Tibial nerve (tissue), 4 donors: ENCODE results near the gene TMEM259. TPM values are rescaled to one million over a fixed set of nuclear protein-coding genes. Genes with fewer than 3 reads are reported as not detected.

ENCODE experiments used
- DNase-seq, 2 donors: peaks; one replicate each; pipeline ENCODE4 v3.0.0-alpha.2; 2019; ENCODE audit warnings: low spot score in 2 of 2
- H3K27ac ChIP-seq, 4 donors: fragments of 200-600 bp; sonication (generic) in 3 of 4; one replicate each; pipeline ENCODE4 v1.5.1; 2017 to 2019; ENCODE audit warnings: mild to moderate bottlenecking in 1 of 4
- H3K27me3 ChIP-seq, 2 donors: fragments of 200-600 bp; sonication (generic) in 1 of 2; one replicate each; pipeline versions ENCODE4 v1.5.1 to v1.6.0; 2017 to 2019
- H3K36me3 ChIP-seq, 3 donors: fragments of 200-600 bp; sonication (generic); one replicate each; pipeline ENCODE4 v1.5.1; 2018 to 2019
- H3K4me1 ChIP-seq, 4 donors: fragments of 200-600 bp; sonication (generic) in 3 of 4; one replicate each; pipeline ENCODE4 v1.5.1; 2017 to 2019
- H3K4me3 ChIP-seq, 4 donors: fragments of 200-600 bp; sonication (generic) in 3 of 4; one replicate each; pipeline ENCODE4 v1.5.1; 2017 to 2019; ENCODE audit warnings: mild to moderate bottlenecking in 1 of 4, moderate library complexity in 1 of 4
- H3K9me3 ChIP-seq, 4 donors: fragments of 200-600 bp; sonication (generic) in 3 of 4; one replicate each; pipeline ENCODE4 v1.5.1; 2017 to 2019
- EP300 ChIP-seq, 2 donors: sonication (generic); formaldehyde crosslinking; IDR thresholded peaks; one replicate each; pipeline ENCODE4 v1.6.1; 2017; ENCODE audit warnings: antibody characterized with exemption in 2 of 2, mild to moderate bottlenecking in 1 of 2
- POLR2A ChIP-seq, 2 donors: fragments of 450-650 bp; IDR thresholded peaks; one replicate each; pipeline ENCODE4 v1.6.1; 2017; ENCODE audit warnings: antibody characterized with exemption in 2 of 2, mild to moderate bottlenecking in 2 of 2, moderate library complexity in 2 of 2
- WGBS, 2 donors: methylation state at CpG; one replicate each; pipeline ENCODE4 v1.1.5; 2018; 5-methylcytosine and 5-hydroxymethylcytosine counted together
- total RNA-seq, 4 donors: library from RNA; depleted of rRNA; stranded (reverse); fragments of >200 nt; gene quantifications; one replicate each; pipeline ENCODE4 v1.1.0, GENCODE V29; 2016
- TF ChIP-seq, protein P1 (sequence below), 5 experiments: fragments of 200-600 bp in 3 of 5; fragments of 450-650 bp in 2 of 5; sonication (generic) in 3 of 5; IDR thresholded peaks; one replicate each; pipeline ENCODE4 v1.5.1; 2016 to 2019; ENCODE audit warnings: antibody characterized with exemption in 5 of 5, mild to moderate bottlenecking in 3 of 5, moderate library complexity in 2 of 5

TMEM259 gene
- total RNA-seq, 4 donors from 2014 or later = 229 to 459 (median 325) TPM

DNA sequence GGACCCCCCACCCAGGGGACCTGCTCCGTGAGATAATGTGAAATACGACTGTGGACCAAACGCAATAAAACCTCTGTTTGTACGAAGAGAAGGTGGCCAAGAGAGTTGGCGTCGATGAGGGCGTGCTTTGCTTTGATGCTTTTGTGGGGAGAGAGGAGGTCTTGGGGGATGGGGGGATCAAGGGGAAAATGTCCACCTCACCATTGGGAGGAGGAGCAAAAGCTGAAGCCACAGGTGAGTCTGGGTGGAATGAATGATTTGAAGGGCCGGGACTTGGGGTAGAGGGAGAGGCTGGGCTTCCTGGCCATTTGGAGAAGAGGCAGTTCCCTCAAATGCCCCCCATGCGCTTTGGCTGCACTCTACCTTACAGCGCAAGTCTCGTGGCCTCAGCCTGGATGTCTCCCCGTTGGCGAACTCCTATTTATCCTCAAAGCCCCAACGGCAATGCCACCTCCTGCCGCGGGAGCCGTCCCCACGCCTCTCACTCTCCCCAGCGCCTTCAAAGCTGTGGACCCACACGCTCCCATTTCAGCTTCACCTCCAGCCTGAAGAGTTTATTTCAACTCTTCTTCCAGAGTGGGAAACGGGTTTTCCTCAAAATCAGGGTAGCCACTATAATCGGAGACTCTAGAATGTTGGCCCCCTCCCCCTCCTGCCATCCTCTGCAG lies 18.2 kb upstream of the TMEM259 start:
- peaks cover 0 to 25% of the 10 kb centered on the region in 2 donors for H3K27me3 ChIP-seq
- peak overlapping the region in 1 of 4 donors; percentile 7 for H3K27ac ChIP-seq
- no peak for DNase-seq
- H3K4me1 ChIP-seq = peaks cover 0 to 55% (median 25%) of the 10 kb centered on the region in 4 donors
- H3K9me3 ChIP-seq = no peaks in the 10 kb centered on the region
- H3K36me3 ChIP-seq = peaks cover 0 to 29% (median 0%) of the 10 kb centered on the region in 3 donors
- peak overlapping the region in 2 of 4 donors; percentile 54 to 59 for H3K4me3 ChIP-seq
- TF ChIP-seq EP300 (IDR thresholded peaks at IDR 0.05) (no peak), POLR2A (IDR thresholded peaks at IDR 0.05) (no peak)
- TF ChIP-seq, protein P1, sequence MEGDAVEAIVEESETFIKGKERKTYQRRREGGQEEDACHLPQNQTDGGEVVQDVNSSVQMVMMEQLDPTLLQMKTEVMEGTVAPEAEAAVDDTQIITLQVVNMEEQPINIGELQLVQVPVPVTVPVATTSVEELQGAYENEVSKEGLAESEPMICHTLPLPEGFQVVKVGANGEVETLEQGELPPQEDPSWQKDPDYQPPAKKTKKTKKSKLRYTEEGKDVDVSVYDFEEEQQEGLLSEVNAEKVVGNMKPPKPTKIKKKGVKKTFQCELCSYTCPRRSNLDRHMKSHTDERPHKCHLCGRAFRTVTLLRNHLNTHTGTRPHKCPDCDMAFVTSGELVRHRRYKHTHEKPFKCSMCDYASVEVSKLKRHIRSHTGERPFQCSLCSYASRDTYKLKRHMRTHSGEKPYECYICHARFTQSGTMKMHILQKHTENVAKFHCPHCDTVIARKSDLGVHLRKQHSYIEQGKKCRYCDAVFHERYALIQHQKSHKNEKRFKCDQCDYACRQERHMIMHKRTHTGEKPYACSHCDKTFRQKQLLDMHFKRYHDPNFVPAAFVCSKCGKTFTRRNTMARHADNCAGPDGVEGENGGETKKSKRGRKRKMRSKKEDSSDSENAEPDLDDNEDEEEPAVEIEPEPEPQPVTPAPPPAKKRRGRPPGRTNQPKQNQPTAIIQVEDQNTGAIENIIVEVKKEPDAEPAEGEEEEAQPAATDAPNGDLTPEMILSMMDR (IDR thresholded peaks at IDR 0.05) = no peak
- 59 to 62% methylated on average over 22 of the region's 22 CpGs for WGBS, 2 donors

- TF ChIP-seq EP300 (IDR thresholded peaks at IDR 0.05) (no peak), POLR2A (IDR thresholded peaks at IDR 0.05) (no peak)
- TF ChIP-seq, protein P1 (IDR thresholded peaks at IDR 0.05) = no peak
- peak overlapping the region in 1 of 4 donors; percentile 52 for H3K27ac ChIP-seq
Observed at GRCh38 chr19:1037621-1038064, 16.7 kb upstream of the TMEM259 start.

DNA sequence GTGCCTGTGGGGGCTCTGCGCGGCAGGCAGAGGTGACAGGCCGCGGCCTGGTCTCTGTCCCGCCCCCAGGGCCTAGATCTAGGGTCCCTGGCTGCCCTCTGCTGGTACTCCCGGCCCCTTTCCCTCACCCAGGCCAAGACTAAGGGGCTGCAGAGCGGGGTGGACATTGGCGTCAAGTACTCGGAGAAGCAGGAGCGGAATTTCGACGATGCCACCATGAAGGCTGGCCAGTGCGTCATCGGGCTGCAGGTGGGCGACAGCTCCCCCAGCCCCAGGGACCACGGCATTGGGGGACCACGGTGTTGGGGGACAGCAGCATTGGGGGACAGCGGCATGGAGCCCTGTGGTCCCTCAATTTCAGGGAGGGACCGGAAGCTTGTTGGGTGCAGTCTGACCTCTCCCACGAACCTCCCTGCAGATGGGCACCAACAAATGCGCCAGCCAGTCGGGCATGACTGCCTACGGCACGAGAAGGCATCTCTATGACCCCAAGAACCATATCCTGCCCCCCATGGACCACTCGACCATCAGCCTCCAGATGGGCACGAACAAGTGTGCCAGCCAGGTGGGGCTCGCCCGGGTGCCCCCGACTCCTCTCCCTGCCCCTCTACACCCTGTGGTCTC lies 15.2 kb upstream of the TMEM259 start:
- TF ChIP-seq, protein P1 (IDR thresholded peaks at IDR 0.05) = no peak
- TF ChIP-seq POLR2A (IDR thresholded peaks at IDR 0.05) = no peak
- no peak for TF ChIP-seq EP300 (IDR thresholded peaks at IDR 0.05)
- H3K9me3 ChIP-seq = no peaks in the 10 kb centered on the region
- DNase-seq = no peak
- H3K27me3 ChIP-seq = peaks cover 0 to 1% of the 10 kb centered on the region in 2 donors
- H3K27ac ChIP-seq = no peak overlapping the region
- 84 to 88% methylated on average over 29 of the region's 29 CpGs for WGBS, 2 donors
- H3K36me3 ChIP-seq = peaks cover 0 to 48% (median 9%) of the 10 kb centered on the region in 3 donors
- peaks cover 0 to 35% (median 18%) of the 10 kb centered on the region in 4 donors for H3K4me1 ChIP-seq
- H3K4me3 ChIP-seq = no peak overlapping the region

More at GRCh38 chr19:1037621-1038064, 16.7 kb upstream of the TMEM259 start:
- Histone ChIP-seq H3K9me3 (no peaks in the 10 kb centered on the region), H3K4me3 (no peak overlapping the region), H3K27me3 (peaks cover 0 to 17% of the 10 kb centered on the region in 2 donors), H3K4me1 (peaks cover 0 to 50% (median 25%) of the 10 kb centered on the region in 4 donors), H3K36me3 (peaks cover 0 to 36% (median 5%) of the 10 kb centered on the region in 3 donors)
- WGBS, 2 donors = 75 to 76% methylated on average over 22 of the region's 22 CpGs
- DNase-seq = no peak

GRCh38 chr19:1032264-1032867 lies 11.4 kb upstream of the TMEM259 start:
- TF ChIP-seq, protein P1 (IDR thresholded peaks at IDR 0.05) = no peak
- TF ChIP-seq POLR2A (IDR thresholded peaks at IDR 0.05) (no peak), EP300 (IDR thresholded peaks at IDR 0.05) (no peak)
- peaks cover 0 to 43% (median 9%) of the 10 kb centered on the region in 3 donors for H3K36me3 ChIP-seq
- WGBS, 2 donors = 80 to 86% methylated on average over 20 of the region's 20 CpGs

More at GRCh38 chr19:1032264-1032867, 11.4 kb upstream of the TMEM259 start:
- Histone ChIP-seq H3K27ac (no peak overlapping the region), H3K9me3 (no peaks in the 10 kb centered on the region), H3K4me1 (peaks cover 0 to 27% (median 7%) of the 10 kb centered on the region in 4 donors), H3K4me3 (no peak overlapping the region), H3K27me3 (peaks cover 0 to 8% of the 10 kb centered on the region in 2 donors)
- no peak for DNase-seq
